GM18951 (cell line): ENCODE measurements around the gene ITGA5.

Experiments
- POLR2A ChIP-seq: IDR thresholded peaks from 4 replicates; pipeline ENCODE4 v1.6.1; 2011; ENCODE audit warnings: mild to moderate bottlenecking; ENCODE audit not compliant: insufficient read length, insufficient read depth; ENCODE audit errors: extremely low read depth
- in situ Hi-C: fragments of 300-500 bp; cut with MboI; formaldehyde crosslinking; loops from one replicate; pipeline ENCODE4 v1.12.0; 2022; ENCODE audit warnings: low sequenced_read_pairs, mixed read lengths, inconsistent platforms; ENCODE audit not compliant: unreplicated experiment

The ITGA5 gene

GRCh38 chr12:54426690-54427089 lies 7.6 kb upstream of the ITGA5 start:
- no peak for TF ChIP-seq POLR2A

GRCh38 chr12:54425702-54426101 lies 6.6 kb upstream of the ITGA5 start:
- no peak for TF ChIP-seq POLR2A
- in situ Hi-C loops: no loop called here

More at GRCh38 chr12:54426690-54427089, 7.6 kb upstream of the ITGA5 start:
- in situ Hi-C loops: no loop called here

GRCh38 chr12:54424224-54424623 lies 5.2 kb upstream of the ITGA5 start:
- TF ChIP-seq POLR2A: no peak
- in situ Hi-C loops: no loop called here

GRCh38 chr12:54423816-54424150 lies 4.7 kb upstream of the ITGA5 start:
- in situ Hi-C loops: no loop called here
- no peak for TF ChIP-seq POLR2A

GRCh38 chr12:54421879-54422250 lies 2.8 kb upstream of the ITGA5 start:
- in situ Hi-C loops: no loop called here
- no peak for TF ChIP-seq POLR2A

- in situ Hi-C loops: no loop called here
- no peak for TF ChIP-seq POLR2A
Observed at GRCh38 chr12:54421175-54421878, 2.3 kb upstream of the ITGA5 start.

GRCh38 chr12:54420766-54421144 lies 1.7 kb upstream of the ITGA5 start:
- TF ChIP-seq POLR2A: no peak
- in situ Hi-C loops: no loop called here

- in situ Hi-C loops: no loop called here
- TF ChIP-seq POLR2A: no peak
Observed at GRCh38 chr12:54418441-54419087, 502 bp downstream of the ITGA5 start.

GRCh38 chr12:54417712-54418440 lies 1.2 kb downstream of the ITGA5 start:
- TF ChIP-seq POLR2A: no peak

GRCh38 chr12:54416687-54417603 lies 2.1 kb downstream of the ITGA5 start:
- TF ChIP-seq POLR2A: no peak
- in situ Hi-C loops: no loop called here

More at GRCh38 chr12:54417712-54418440, 1.2 kb downstream of the ITGA5 start:
- in situ Hi-C loops: no loop called here

GRCh38 chr12:54415221-54415929 lies 3.7 kb downstream of the ITGA5 start:
- in situ Hi-C loops: no loop called here
- no peak for TF ChIP-seq POLR2A

- in situ Hi-C loops: no loop called here
- TF ChIP-seq POLR2A: no peak
Observed at GRCh38 chr12:54413284-54414190, 5.5 kb downstream of the ITGA5 start.

- in situ Hi-C loops: no loop called here
- TF ChIP-seq POLR2A: no peak
Observed at GRCh38 chr12:54412786-54413185, 6.3 kb downstream of the ITGA5 start.
